Ishikawa (cell line): ENCODE results near the gene SLIT3.

ENCODE experiments used
- CEBPB ChIP-seq: IDR thresholded peaks from 2 replicates; pipeline ENCODE4 v1.6.1; 2012
- CREB1 ChIP-seq: IDR thresholded peaks from 2 replicates; pipeline ENCODE4 v1.6.1; 2012; ENCODE audit warnings: low read depth
- EGR1 ChIP-seq: IDR thresholded peaks from 2 replicates; pipeline ENCODE4 v1.6.1; 2012
- EP300 ChIP-seq: IDR thresholded peaks from 2 replicates; pipeline ENCODE4 v1.6.1; 2012; ENCODE audit warnings: borderline replicate concordance
- FOXM1 ChIP-seq: IDR thresholded peaks from 2 replicates; pipeline ENCODE4 v1.6.1; 2012; ENCODE audit warnings: low read depth, borderline replicate concordance
- MAX ChIP-seq: IDR thresholded peaks from 2 replicates; pipeline ENCODE4 v1.6.1; 2012
- NFIC ChIP-seq: IDR thresholded peaks from 2 replicates; pipeline ENCODE4 v1.6.1; 2012
- RAD21 ChIP-seq: IDR thresholded peaks from 2 replicates; pipeline ENCODE4 v1.6.1; 2012; ENCODE audit warnings: low read depth
- REST ChIP-seq: IDR thresholded peaks from 2 replicates; pipeline ENCODE4 v1.6.1; 2012; ENCODE audit warnings: low read depth, mild to moderate bottlenecking
- TAF1 ChIP-seq: IDR thresholded peaks from 2 replicates; pipeline ENCODE4 v1.6.1; 2012; ENCODE audit warnings: low read depth, mild to moderate bottlenecking
- TCF12 ChIP-seq: IDR thresholded peaks from 2 replicates; pipeline ENCODE4 v1.6.1; 2012; ENCODE audit warnings: low read depth
- TEAD4 ChIP-seq: IDR thresholded peaks from 2 replicates; pipeline ENCODE4 v1.6.1; 2012
- YY1 ChIP-seq: IDR thresholded peaks from 2 replicates; pipeline ENCODE4 v1.6.1; 2012; ENCODE audit warnings: low read depth
- ZBTB7A ChIP-seq: IDR thresholded peaks from 2 replicates; pipeline ENCODE4 v1.6.1; 2012; ENCODE audit warnings: low read depth
- TF ChIP-seq, protein P1 (sequence below): IDR thresholded peaks from 2 replicates; pipeline ENCODE4 v1.6.1; 2012

The SLIT3 gene

DNA sequence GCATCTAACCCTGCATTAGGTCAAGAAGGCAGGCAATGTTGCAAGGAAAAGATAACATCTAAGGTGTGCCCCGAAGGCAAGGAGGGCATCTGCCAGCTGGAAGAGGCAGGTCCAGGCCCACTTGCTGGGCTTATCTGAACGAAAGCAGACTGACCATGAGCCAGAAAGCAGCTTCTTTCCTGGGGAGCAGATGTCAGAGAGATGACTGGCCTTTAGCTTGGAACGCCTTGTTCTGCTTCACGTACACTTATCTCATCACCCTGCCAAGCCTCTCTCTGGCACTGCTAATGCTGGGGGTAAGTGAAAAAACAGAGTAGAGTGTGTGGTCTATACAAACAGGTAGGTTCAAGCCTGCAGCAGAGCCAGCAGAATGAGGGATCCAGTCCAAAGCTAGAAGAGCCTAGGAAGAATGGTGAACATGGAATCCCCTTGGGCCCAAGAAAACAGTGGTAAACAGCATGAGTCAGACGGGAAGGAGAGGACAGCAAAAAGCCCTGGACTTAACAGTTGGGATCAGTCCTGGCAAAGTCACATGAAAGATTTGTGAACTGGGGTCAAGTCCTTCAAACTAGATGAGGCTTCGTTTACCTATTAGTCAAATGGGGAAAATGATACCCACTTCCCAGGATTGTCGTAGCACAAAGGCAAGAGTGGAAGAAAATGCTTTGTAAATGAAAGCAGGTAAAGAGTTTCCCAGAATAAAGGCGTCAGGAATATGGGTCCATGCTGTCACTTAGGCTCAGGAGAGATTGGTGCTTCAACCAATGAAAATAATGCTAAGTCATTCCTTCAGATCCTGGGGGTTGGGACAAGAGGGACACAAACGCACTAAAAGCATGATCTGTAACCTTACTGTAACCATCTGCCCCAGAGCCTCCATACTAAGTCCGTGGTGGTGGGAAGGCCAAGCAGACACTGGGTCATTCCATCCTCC is 200.9 kb downstream of the SLIT3 start:
- no peak for TF ChIP-seq CEBPB

- TF ChIP-seq YY1 (no peak), EP300 (no peak), NFIC (no peak), MAX (no peak), TAF1 (no peak), RAD21 (no peak), REST (no peak), CEBPB (no peak), TEAD4 (no peak), CREB1 (no peak), TCF12 (no peak), EGR1 (no peak)
- TF ChIP-seq, protein P1, sequence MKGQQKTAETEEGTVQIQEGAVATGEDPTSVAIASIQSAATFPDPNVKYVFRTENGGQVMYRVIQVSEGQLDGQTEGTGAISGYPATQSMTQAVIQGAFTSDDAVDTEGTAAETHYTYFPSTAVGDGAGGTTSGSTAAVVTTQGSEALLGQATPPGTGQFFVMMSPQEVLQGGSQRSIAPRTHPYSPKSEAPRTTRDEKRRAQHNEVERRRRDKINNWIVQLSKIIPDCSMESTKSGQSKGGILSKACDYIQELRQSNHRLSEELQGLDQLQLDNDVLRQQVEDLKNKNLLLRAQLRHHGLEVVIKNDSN: no peak
Observed at GRCh38 chr5:169098331-169099121, 202.4 kb downstream of the SLIT3 start.

DNA sequence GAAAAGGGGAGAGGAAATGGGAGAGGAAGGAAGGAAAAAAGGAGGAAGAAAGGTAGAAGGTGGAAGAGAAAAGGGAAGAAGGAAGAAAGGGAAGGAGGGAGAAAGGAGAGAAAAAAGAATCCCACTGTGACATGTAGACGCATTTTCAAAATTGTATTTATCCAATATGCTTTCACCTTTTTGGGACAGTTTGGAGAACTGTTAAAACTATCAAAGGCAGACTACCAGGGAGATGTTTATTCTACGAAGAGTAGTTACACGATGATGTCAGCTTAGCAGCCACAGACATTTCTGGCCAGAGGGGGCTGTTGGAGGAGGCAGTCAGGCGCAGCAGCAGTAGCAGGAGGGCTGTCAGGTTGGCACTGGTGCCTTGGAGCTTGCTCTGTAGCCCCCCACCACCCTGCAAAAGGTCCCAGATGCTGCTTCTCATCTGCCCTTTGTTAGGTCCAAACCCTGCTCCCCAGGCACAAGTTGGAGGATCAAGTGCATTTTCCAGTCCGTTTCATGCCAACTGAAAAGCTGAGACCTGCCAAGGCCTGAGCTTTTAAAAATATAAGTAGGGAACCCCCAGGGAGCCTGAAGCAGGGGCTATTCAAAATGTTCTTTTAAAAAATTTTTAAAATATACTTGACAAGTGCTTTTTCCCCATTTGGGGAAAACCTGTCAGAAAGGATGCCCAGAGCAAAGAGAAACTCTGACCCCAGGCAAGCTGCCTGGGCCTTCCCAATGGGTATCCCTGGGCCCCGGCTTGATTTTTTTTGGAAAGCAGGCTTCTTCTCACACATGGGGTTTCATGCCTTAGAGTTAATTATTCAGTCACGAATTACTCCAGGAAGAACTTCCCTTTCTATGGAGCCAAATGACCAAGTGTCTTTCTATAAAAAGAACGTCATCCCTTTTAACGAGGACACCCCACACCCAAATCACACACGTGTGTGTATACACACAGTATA is 203.3 kb downstream of the SLIT3 start:
- TF ChIP-seq MAX: no peak
- TF ChIP-seq TCF12: no peak
- no peak for TF ChIP-seq TAF1
- TF ChIP-seq TEAD4: no peak
- no peak for TF ChIP-seq YY1
- no peak for TF ChIP-seq REST
- no peak for TF ChIP-seq RAD21
- TF ChIP-seq, protein P1: no peak

- TF ChIP-seq TEAD4 (0 out of 2 replicates have a peak, but pooled peaks have one; percentile 9), ZBTB7A (no peak)
Observed at GRCh38 chr5:169095976-169096375, 205.0 kb downstream of the SLIT3 start.

- TF ChIP-seq TCF12 (no peak), TAF1 (no peak), NFIC (no peak), FOXM1 (no peak), TEAD4 (no peak), YY1 (0 out of 2 replicates have a peak, but pooled peaks have one; percentile 13), CREB1 (no peak), ZBTB7A (no peak), MAX (no peak), EGR1 (no peak), EP300 (no peak), REST (peak; percentile 47; the same call in 1 of the 2 replicates)
- TF ChIP-seq, protein P1: no peak
Observed at GRCh38 chr5:169095410-169095960, 205.5 kb downstream of the SLIT3 start.
